Measurements from ENCODE around the gene TMEM263. TPM values are rescaled to one million over a fixed set of nuclear protein-coding genes. Genes with fewer than 3 reads are reported as not detected.

TMEM263 gene
- total and polyA plus RNA-seq, 9 of the 15 experiments (the other 6 are each of a cell fraction or from before 2014, with no cell fraction given): 12.6 to 36.7 (median 24.4) TPM

GRCh38 chr12:106910202-106910601 is 45.5 kb upstream of the TMEM263 start (continued):
- peak; percentile 74 to 89; a peak in 3 of 4 replicates for TF ChIP-seq RCOR1 (IDR thresholded peaks at IDR 0.05; ENCODE audit: borderline replicate concordance in 1 of 2, low read depth in 2 of 2, low read length in 2 of 2)
- no peak for TF ChIP-seq ETV6 (IDR thresholded peaks at IDR 0.05; ENCODE audit: borderline replicate concordance in 1 of 2, low read depth in 2 of 2, low read length in 1 of 2)
- TF ChIP-seq ETV6 (CRISPR knock-in tag; IDR thresholded peaks at IDR 0.05; ENCODE audit: borderline replicate concordance): no peak
- TF ChIP-seq FOXA3 (CRISPR knock-in tag; conservative IDR thresholded peaks at IDR 0.05 in 1 of 2, IDR thresholded peaks at IDR 0.05 in 1 of 2): no peak
- peak; percentile 55; the same call in 1 of the 2 replicates for TF ChIP-seq TEAD4 (IDR thresholded peaks at IDR 0.05; ENCODE audit: low read length)
- no peak for TF ChIP-seq TEAD4 (CRISPR knock-in tag; IDR thresholded peaks at IDR 0.05; ENCODE audit: borderline replicate concordance)
- TF ChIP-seq BCOR (IDR thresholded peaks at IDR 0.05): peak; percentile 11; the same call in 1 of the 2 replicates
- no peak for TF ChIP-seq ZNF717 (CRISPR knock-in tag; IDR thresholded peaks at IDR 0.05)
- no peak for TF ChIP-seq XRCC3 (IDR thresholded peaks at IDR 0.05)
- no peak for TF ChIP-seq CREBBP (IDR thresholded peaks at IDR 0.05; ENCODE audit: low read depth, low read length)
- peak; percentile 97 for TF ChIP-seq ZNF121 (CRISPR knock-in tag; conservative IDR thresholded peaks at IDR 0.05)
- no peak for TF ChIP-seq TAL1 (IDR thresholded peaks at IDR 0.05)
- TF ChIP-seq KDM1A (IDR thresholded peaks at IDR 0.05): peak; percentile 88 to 91
- TF ChIP-seq RBM34 (IDR thresholded peaks at IDR 0.05; ENCODE audit: borderline replicate concordance, insufficient read depth, low read length): no peak
- TF ChIP-seq, protein P1, sequence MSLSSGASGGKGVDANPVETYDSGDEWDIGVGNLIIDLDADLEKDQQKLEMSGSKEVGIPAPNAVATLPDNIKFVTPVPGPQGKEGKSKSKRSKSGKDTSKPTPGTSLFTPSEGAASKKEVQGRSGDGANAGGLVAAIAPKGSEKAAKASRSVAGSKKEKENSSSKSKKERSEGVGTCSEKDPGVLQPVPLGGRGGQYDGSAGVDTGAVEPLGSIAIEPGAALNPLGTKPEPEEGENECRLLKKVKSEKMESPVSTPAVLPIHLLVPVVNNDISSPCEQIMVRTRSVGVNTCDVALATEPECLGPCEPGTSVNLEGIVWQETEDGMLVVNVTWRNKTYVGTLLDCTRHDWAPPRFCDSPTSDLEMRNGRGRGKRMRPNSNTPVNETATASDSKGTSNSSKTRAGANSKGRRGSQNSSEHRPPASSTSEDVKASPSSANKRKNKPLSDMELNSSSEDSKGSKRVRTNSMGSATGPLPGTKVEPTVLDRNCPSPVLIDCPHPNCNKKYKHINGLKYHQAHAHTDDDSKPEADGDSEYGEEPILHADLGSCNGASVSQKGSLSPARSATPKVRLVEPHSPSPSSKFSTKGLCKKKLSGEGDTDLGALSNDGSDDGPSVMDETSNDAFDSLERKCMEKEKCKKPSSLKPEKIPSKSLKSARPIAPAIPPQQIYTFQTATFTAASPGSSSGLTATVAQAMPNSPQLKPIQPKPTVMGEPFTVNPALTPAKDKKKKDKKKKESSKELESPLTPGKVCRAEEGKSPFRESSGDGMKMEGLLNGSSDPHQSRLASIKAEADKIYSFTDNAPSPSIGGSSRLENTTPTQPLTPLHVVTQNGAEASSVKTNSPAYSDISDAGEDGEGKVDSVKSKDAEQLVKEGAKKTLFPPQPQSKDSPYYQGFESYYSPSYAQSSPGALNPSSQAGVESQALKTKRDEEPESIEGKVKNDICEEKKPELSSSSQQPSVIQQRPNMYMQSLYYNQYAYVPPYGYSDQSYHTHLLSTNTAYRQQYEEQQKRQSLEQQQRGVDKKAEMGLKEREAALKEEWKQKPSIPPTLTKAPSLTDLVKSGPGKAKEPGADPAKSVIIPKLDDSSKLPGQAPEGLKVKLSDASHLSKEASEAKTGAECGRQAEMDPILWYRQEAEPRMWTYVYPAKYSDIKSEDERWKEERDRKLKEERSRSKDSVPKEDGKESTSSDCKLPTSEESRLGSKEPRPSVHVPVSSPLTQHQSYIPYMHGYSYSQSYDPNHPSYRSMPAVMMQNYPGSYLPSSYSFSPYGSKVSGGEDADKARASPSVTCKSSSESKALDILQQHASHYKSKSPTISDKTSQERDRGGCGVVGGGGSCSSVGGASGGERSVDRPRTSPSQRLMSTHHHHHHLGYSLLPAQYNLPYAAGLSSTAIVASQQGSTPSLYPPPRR (CRISPR knock-in tag; IDR thresholded peaks at IDR 0.05; ENCODE audit: borderline replicate concordance): 0 out of 2 replicates have a peak, but pooled peaks have one; percentile 72
- TF ChIP-seq CHD4 (IDR thresholded peaks at IDR 0.05; ENCODE audit: insufficient read depth, insufficient replicate concordance, low read depth, low read length, poor library complexity, severe bottlenecking): no peak
